Activated CD4-positive, CD25-positive, alpha-beta regulatory T cell treated with anti-CD3 and anti-CD28 coated beads, Interleukin-2, amount 50 U/mL, for 16 hours (primary cell): Measurements from ENCODE around the gene NYAP2.

Experiments
- DNase-seq: peaks from one replicate; pipeline ENCODE4 v3.0.0-alpha.2; 2020; ENCODE audit warnings: low read depth, low spot score

NYAP2 gene

DNA sequence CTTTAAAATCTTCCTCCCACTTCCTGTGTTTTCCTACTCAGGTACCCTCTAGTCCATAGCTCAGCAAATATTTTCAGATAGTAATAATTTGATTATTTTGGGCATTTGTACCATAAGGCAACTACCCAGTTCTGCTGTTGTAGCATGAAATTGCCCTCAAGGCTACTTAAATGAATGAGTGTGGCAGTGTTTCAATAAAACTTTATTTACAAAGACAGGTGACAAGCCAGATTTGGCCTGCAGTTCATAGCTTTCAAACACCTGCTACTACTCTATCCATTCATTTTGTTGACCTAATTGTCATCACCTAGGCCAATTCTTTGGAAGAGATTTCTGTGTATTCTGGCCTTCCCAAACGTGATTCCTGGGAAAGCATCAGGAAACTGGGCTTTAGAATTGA is 28.9 kb downstream of the NYAP2 start:
- DNase-seq: no peak

DNA sequence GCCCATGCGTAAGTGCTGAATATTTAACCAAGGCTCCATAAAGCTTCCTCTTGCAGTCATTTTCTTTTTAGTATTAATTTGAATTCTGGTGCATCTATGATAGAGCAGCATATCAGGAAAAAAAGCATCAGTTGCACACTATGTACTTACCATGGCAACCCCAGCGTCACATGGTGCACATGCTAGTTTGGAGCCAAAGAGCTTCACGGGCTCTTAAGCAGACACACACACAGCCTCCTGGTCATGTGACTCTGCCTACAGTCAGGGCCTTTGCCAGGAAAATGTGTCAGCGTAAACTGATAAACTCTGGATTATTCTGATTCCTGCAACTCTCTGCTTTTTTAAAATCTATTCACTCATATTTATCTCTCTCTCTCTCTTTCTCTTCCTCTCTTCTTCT is 30.2 kb downstream of the NYAP2 start:
- no peak for DNase-seq

DNA sequence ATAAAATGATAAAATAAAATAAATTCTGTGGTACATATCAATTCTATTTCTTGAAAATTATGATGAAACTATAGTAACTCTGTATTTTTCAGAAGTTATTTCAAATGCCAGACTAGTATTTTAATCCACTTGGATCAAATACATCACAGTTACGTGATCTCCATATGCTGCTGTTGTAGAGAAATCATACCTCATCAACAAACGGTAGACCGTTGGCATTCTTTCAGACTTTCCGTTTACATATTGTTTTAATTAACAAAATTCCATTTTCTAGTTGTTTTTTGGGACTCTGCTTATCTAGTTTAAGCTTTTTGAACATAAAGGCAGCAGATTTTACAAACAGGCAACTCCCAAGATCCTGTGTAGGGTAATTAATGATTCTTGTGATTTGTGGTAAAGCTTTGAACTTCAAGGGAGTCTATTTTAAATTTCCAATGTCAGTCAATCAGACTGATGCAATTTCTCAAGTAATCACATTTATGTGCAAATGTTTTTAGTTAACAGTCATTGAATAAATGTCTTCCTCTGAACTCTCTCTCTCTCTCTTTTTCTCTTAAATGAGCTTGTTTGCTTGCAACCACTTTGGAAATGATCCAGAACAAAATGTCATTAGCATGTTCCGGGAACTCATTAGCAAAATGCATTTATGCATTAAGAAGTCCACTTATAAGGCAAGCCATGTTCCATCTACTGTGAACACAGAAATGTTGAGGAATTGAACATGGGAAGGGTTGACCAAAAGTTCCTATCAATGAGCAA is 31.8 kb downstream of the NYAP2 start:
- DNase-seq: no peak

DNA sequence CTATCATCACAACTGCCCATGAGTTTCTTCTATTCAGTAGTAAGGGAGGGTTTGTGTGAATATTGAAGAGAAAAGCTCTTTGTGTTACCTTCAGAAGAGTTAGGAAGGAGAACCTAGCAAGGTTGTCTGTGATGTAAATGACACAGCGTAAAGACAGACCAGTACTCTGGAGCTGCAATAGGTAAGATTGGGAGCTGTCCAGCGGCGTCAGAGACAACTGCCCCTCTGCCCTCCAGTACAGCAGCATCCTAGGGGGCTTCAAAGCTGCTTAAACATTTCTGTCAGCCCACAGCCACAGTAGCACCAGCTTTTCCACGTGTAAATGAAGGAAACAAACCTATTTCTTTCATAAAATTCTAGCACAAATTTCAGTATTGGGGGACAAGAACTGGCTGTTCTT is 34.5 kb downstream of the NYAP2 start:
- DNase-seq: no peak

DNA sequence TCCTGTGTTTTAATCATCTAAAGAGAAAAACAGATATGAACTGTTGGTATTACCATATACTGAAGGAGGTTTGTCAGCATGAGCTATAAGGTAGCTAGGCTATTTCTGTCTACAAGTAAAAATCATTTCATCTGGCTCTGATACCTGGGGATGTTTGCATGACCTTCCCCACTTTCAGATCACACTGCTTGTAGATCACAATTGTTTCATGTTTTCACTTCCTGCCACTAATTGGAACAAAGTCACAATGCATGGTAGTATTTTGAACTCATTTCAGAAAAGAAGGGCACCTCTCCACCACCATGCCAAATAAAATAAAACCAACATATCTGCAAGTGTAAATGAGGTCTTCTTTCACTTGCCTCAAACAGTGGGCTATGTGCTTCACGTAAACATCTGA is 37.8 kb downstream of the NYAP2 start:
- no peak for DNase-seq

DNA sequence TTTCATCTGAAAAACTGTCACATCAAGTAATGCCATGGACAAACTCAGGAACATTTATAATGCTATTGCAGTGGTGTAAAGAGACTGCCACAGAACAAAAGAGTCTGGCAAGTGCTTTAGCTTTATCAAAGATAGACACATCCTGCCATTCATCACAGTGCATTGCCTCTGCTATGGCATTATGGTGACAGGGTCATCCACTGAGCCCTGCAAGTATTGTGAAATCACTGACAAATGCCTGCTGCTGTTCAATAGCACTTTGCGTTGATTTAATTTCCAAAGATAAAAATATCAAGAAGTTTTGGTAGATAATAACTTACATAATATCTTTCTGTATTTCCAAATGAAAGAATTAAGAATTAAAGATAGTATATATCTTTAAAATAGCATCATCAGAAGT is 38.7 kb downstream of the NYAP2 start:
- no peak for DNase-seq

DNA sequence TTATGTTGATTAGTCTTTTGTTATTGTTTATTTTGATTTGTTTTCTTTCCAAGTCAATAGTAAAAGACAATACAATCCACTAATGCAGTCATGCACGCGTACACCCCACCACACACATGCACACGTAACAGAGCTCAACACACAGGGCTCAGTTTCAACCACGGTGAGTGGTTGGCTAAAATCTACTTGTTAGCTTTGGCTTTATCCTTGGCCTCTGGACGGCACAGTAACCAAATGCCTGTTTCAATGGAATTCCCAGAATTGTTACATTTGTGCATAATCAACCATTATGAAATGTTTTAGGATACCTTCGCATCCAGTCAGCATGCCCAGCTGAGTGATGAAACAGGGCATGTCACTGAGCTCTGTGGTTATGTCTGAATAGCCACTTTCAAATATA is 53.2 kb downstream of the NYAP2 start:
- DNase-seq: no peak

DNA sequence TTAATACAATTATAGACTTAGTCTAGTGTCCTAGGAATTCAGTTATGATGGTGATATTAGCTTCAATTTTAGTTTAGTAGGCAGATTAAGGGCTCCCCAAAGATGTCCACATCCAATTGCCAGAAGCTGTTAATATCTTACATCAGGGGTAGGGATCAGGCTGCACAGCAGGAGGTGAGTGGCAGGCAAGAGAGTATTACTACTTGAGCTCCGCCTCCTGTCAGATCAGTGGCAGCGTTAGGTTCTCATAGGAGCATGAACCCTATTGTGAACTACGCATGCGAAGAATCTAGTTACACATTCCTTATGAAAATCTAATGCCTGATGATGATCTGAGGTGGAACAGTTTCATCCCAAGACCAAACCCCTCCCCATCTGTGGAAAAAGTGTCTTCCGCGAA is 54.9 kb downstream of the NYAP2 start:
- DNase-seq: no peak

DNA sequence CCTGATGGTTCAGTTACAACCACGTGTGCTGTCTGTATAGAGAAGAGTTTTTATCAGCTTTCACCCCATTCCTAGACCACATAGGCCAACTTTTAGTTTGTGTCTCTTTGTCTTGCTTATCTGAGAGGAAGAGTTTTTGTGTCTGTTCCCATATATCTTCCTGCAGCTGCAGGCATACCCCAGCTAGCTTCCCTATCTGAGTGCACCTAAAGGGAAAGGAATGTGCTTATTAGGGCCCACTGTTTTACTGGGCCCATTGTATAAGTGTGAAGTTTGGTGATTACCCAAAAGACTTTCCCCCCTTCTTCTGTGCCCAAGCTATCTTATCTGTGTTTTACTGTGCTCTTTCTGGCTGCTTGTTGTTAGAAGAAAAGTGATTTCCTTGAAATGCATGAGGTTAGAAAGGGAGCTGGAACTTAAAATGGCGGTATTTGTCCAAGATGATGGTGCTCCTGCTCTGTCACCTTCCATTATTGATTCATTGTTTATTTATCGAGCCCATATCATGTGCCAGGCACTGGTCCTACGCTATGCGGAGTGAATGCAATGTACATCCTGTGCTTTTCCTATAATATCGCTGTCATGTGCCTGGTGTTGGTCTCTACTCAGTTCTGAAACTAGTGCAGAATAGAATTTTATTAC is 57.2 kb downstream of the NYAP2 start:
- no peak for DNase-seq

DNA sequence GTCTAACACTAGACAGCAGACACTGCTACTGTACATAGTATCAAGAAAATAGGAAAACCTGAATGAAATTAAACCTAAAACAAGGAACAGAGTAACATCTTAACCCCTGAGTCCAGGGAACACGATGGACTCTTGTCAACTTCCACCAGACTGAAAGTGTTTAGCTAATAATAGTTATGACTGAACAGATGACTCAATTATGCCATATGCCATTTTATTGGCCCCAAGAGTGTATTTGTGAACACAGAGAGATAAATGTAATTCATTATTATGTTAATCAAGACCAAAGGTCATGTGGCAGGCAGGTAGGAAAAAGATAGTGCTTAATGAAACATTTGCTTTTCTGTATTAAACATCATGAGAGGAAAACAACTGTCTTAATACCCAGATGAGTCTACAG is 58.0 kb downstream of the NYAP2 start:
- DNase-seq: no peak

DNA sequence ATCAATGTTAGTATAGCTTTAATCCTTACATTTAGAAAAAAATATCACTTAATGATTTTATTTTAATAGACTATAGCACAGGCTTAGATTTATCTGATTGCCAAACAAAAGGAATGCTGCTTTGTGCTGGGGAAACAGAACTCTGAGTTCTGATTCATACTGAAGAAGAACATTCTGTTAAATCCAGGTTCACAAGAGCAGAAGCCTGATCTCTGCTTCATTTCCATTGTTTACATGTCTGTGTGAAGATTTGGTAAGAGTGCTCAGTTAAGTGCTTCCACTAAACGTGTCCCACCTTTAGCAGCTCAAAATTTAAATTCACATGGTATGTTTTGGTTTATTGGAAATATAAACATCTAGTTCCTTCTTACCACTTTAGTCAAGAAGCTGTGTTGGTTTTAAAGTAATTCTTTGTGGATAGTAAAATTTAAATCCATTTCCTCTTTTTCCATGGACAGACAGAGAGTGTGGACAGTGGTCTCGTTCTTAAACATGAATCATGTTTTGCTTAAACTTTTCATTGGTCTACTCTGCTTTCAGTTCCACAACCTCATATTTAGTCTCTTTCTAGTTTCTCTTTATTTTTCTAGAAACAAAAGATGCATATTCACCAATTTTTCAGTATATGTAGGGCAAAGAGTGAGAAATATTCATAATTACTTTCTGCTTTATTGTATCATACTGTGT is 59.1 kb downstream of the NYAP2 start:
- no peak for DNase-seq

DNA sequence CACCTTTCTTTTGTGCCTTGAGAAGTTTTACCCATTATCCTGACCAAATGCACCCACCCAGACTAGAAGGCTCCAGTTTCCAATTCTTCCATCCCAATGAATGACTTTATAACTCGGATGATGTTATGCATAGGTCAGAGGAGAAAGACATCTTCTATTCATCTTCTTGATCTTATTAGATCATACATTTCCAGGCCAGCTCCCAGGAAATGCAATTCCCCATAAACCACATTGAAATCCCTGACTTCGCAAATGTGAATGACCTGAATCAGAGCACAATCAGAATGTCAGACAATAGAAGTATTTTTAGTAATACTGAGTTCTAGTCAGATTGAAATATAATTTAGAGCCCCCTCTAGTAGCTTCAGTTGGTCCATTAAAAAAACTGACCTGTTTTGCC is 62.9 kb downstream of the NYAP2 start:
- no peak for DNase-seq

DNA sequence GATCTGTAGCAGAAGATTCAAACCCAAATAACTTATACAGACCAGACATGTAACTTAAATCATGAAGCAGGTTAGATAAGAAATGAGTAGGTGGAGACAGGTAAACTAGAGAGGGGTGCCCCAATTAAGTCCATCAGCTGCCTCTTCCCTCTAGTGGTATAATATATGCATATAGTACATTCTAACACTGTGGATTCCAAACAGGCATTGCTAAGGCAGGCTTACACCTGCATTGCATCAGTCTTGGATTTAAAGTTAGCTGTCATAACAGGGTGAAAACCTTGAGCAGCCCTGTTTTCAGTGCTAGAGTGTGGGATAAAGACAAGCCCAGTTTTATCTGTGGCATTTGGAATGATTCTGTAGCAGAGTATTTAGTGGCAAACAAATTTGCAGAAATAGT is 63.4 kb downstream of the NYAP2 start:
- DNase-seq: no peak

DNA sequence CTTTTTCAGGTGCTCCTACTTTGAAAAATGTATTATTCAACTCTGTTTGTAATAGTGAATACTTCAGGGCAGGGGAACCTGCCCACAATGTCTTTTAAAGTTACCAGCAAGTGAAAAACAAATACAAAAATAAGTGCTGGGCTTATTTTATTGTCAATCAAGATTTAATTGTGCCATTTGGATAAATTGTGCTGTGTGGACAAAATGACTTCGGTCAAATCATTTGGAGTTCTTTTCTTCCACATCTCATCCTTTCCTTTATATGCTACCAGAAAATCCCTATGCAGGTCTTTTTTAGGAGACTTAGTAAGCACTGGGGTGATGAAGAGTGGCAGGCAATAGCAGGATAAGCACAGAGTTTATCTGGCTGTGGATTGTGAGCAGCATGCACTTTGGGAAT is 63.9 kb downstream of the NYAP2 start:
- DNase-seq: no peak

DNA sequence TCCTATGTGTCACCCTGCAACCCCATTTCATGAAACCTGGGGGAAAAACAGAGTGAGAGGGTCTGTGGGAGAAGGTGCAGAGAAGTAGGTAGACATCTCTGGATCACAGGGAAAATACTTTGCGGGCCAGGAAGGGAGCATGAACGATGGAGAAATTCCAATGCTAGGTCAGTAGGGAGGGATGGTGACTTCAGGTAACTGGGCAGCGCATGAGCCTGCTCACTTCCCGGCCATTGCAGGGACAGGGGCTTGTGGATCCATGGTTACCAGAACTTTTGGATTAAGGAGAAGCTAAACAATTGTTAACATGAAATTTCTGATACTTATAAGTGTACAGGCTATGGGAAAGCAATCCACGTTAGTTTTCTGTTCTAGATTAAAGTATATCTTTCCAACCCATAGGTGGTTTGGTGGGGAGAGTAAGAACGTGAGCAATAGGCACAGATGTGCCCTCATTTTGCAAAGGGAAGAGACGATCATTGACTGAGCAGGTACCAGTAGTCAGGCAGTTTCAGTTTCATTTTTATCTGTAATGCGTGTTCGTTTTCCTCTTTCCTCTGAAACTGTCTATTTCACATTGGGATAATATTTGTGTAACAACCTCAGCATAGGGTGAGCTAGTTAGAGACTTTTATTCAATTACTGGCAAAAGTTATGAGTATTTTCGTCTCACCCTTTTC is 65.0 kb downstream of the NYAP2 start:
- no peak for DNase-seq

DNA sequence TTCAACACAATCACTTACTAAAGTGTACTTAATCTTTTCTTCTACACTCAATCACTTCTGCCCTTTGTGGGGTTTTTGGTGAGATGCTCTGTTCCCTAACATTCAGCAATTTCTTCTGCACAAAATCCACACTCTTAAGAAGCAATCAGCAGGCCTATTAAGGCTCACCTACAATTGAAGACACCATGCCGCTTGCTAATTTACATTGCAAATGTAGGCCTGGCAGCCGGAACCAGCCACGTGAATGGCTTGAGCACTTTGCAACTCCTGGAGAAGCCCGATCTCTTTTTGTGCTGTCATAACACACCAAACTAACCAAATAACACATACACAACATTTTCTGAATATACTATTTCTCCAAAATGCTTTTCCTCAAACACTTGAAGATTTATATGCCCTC is 66.3 kb downstream of the NYAP2 start:
- DNase-seq: no peak

DNA sequence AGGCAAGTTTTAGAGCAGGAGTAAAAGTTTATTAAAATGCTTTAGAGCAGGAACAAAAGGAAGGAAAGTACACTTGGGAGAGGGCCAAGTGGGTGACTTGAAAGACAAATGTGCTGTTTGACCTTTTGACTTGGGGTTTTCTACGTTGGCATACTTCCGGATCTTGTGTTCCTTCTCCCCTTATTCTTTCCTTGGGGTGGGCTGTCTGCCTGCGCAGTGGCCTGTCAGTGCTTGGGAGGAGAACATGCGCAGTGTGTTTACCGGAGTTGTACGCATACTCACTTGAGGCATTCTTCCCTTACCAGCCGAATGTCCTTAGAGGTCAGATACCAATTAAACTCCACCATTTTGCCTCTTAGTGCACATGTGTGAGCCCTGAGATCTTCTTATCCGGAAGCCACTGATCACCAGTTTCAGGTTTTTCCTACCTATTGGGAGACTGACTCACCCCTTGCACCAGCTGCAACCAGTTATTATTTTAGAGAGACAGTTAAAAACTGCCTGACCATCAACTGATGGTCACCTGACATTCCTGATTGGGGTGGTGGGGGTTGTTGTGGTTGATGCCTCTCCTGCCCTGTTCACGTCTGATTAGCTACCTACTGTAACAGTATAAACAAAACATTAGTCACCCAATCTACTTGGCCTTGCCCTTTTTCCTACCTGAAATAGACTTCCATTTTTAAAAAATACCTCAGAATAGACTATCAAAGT is 67.5 kb downstream of the NYAP2 start:
- no peak for DNase-seq

DNA sequence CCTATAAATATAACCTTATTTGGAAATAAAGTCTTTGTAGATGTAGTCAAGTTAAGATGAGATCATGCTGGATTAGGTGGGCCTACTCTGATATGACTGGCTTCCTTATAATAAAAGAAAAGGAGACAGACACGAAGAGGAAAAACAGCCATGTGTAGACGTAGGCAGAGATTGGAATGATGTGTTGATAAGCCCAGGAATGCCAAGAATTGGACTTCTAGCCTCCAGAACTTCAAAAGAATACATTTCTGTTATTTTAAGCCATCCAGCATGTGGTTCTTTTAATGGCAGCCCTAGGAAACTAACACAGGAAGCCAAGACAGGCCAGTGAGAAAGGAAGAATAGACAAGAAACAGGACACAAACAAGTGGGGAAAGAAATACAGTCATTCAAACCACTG is 68.6 kb downstream of the NYAP2 start:
- DNase-seq: no peak

DNA sequence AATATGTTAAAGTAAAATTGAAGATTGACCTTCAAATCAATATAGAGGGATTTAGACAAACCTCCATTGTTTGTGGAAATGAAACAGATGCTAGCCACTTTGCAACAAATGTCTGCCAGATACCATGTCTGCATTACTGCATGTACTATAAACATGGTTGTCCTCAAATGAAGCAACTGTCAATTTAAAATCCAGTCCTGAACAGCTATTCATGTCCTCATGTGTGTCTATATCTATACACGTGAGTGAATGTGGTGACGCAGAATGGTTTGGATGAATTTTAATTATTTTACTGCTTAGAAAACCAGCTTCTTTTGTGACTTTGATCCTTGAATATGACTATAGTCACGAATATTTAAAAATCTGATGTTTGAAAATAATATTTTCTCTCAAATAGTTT is 71.5 kb downstream of the NYAP2 start:
- no peak for DNase-seq

DNA sequence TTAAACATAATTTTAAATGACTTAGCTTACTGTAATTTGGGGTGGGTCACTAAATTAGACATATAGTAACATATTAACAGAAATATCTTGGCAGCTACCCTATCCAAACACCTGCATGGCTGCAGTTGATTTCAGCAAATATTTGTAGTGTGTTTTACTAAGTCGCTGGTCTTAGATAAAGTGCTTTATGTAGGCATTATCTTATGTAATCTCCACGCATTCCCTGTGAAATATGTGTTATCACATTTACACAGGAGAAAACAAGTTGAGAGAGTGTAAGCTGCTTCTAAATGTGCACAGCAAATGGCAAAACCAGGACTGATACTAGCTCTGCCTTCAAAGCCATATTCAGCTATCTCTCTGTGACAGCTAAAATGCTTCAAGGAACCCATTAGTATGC is 72.0 kb downstream of the NYAP2 start:
- no peak for DNase-seq

DNA sequence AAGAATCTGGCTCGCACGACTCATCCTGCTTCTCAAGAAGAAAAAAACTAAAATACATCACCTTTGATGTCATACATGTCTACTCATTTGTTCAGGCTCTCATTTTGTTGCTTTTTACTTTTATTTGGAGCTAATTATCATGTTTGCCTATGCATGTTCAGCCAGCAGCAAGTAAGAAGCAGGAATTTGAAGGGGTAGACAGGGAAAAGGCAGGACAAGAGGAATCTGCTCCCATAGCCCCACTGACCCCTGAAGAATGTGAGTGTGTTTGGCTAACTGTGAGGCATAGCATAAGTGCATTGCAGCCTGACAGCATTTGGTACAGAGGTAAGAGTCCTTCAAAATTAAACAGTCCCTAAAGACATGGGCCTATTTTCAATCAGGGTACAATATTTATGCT is 72.7 kb downstream of the NYAP2 start:
- no peak for DNase-seq

DNA sequence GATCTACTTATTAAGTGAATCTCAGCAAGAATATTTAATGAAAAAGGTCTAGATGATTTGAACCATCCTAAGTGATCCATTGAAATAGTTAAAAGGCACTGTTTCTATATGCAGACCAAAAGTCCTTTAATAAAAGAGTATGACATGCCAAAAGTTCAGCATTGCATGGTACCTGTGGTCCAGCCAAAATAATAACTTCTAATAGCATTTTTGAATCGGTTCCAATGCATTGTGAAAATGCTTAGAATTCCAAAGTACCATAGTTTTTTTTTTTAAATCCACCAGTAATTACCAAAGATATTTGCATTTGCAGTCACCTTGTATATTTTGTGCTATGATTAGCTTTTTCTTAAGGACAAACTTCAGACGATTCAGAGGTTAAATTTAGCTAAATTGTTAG is 79.9 kb downstream of the NYAP2 start:
- no peak for DNase-seq
